Keratinocyte (primary cell): ENCODE measurements around the gene STK32C.

Experiments
- CTCF ChIP-seq, 3 experiments: IDR thresholded peaks in 1 of 3; conservative IDR thresholded peaks in 1 of 3; optimal IDR thresholded peaks in 1 of 3; 2 replicates in 2 of 3; 3 replicates in 1 of 3; pipeline versions ENCODE3 to v1.5.1; 2011; ENCODE audit warnings: low read length in 3 of 3, mild to moderate bottlenecking in 3 of 3, moderate library complexity in 2 of 3, control low read depth in 1 of 3, inconsistent platforms in 1 of 3; ENCODE audit not compliant: insufficient read depth in 2 of 3; ENCODE audit errors: extremely low read depth in 1 of 3
- EZH2 ChIP-seq: IDR thresholded peaks from one replicate; pipeline ENCODE4 v1.6.1; 2012; ENCODE audit warnings: inconsistent platforms, mild to moderate bottlenecking, low read length, moderate library complexity

GRCh38 chr10:132301371-132302330, 6.1 kb downstream of the STK32C start:
- TF ChIP-seq CTCF (optimal IDR thresholded peaks at IDR 0.05 in 1 of 3, IDR thresholded peaks at IDR 0.05 in 1 of 3, conservative IDR thresholded peaks at IDR 0.05 in 1 of 3; ENCODE audit: extremely low read depth in 1 of 3, insufficient read depth in 2 of 3, low read length in 3 of 3) (no peak), EZH2 (no peak)
